Measurements from ENCODE around the gene ZBTB4. TPM values are rescaled to one million over a fixed set of nuclear protein-coding genes. Genes with fewer than 3 reads are reported as not detected.

The ZBTB4 gene
- total RNA-seq = 24.3 and 35.8 TPM in 2 replicates

GRCh38 chr17:7479213-7480088 is at the start of gene ZBTB4:
TSS of gene ZBTB4 (minus strand) at chr17:7479631. CDS start at chr17:7466801, 12,830 bp downstream.

GRCh38 chr17:7484067-7484918 is 4.9 kb upstream of the ZBTB4 start, which contains the start of gene POLR2A:
TSS of gene POLR2A (plus strand) at chr17:7484366.

GRCh38 chr17:7481275-7481674 is 1.8 kb upstream of the ZBTB4 start, which contains the start of gene SLC35G6:
TSS of gene SLC35G6 (plus strand) at chr17:7481446. CDS start at chr17:7481517, 71 bp downstream.

GRCh38 chr17:7444682-7445618 is 34.5 kb downstream of the ZBTB4 start, which contains the start of gene CHRNB1:
TSS of gene CHRNB1 (plus strand) at chr17:7445061. CDS start at chr17:7445128, 67 bp downstream.

GRCh38 chr17:7439462-7440112 is 39.8 kb downstream of the ZBTB4 start, which contains the start of gene FGF11:
TSS of gene FGF11 (plus strand) at chr17:7439512. CDS start at chr17:7439621, 109 bp downstream.

GRCh38 chr17:7428557-7428956 is 50.9 kb downstream of the ZBTB4 start, which contains the start of gene SPEM3:
TSS of gene SPEM3 (plus strand) at chr17:7428857. CDS start at chr17:7428903, 46 bp downstream.

GRCh38 chr17:7425316-7425715 is 54.1 kb downstream of the ZBTB4 start, which contains the start of gene SPEM2:
TSS of gene SPEM2 (plus strand) at chr17:7425616. CDS start at chr17:7425689, 73 bp downstream.

GRCh38 chr17:7419819-7420610 is 59.4 kb downstream of the ZBTB4 start, which contains the start of gene SPEM1:
TSS of gene SPEM1 (plus strand) at chr17:7420324. CDS start at chr17:7420385, 61 bp downstream.

Other genes with a start within 250 kb of the ZBTB4 start
- gene DVL2, start 245.1 kb downstream of the ZBTB4 start, total RNA-seq = 82.8 and 90.8 TPM in 2 replicates
- gene PHF23, start 240.2 kb downstream of the ZBTB4 start, total RNA-seq = 46.1 and 64.1 TPM in 2 replicates
- 124 and 548 TPM in 2 replicates for gene GABARAP, start 237.2 kb downstream of the ZBTB4 start, total RNA-seq
- 38.7 and 47.4 TPM in 2 replicates for gene CTDNEP1, start 227.9 kb downstream of the ZBTB4 start, total RNA-seq
- 27.4 and 44.0 TPM in 2 replicates for gene ELP5, start 227.4 kb downstream of the ZBTB4 start, total RNA-seq
- 2.6 and 7.4 TPM in 2 replicates for gene CLDN7, start 217.2 kb downstream of the ZBTB4 start, total RNA-seq
- 0.22 TPM in 1 of 2 replicates, not detected in the other for gene SLC2A4, start 197.9 kb downstream of the ZBTB4 start, total RNA-seq
- not detected in 2 replicates for gene YBX2, start 185.0 kb downstream of the ZBTB4 start, total RNA-seq
- 599 and 1,060 TPM in 2 replicates for gene EIF5A, start 172.0 kb downstream of the ZBTB4 start, total RNA-seq
- gene GPS2, start 164.3 kb downstream of the ZBTB4 start, total RNA-seq = 52.5 and 65.7 TPM in 2 replicates
- gene NEURL4, start 150.3 kb downstream of the ZBTB4 start, total RNA-seq = 22.1 and 25.2 TPM in 2 replicates
- gene ACAP1, start 143.1 kb downstream of the ZBTB4 start, total RNA-seq = 0.22 TPM in 1 of 2 replicates, not detected in the other
- gene KCTD11, start 127.5 kb downstream of the ZBTB4 start, total RNA-seq = 7.2 and 7.7 TPM in 2 replicates
- gene TMEM95, start 124.5 kb downstream of the ZBTB4 start, total RNA-seq = not detected in 2 replicates
- 0.22 TPM in 1 of 2 replicates, not detected in the other for gene TNK1, start 98.5 kb downstream of the ZBTB4 start, total RNA-seq
- 23.6 and 28.1 TPM in 2 replicates for gene PLSCR3, start 85.1 kb downstream of the ZBTB4 start, total RNA-seq
- gene TMEM256, start 75.5 kb downstream of the ZBTB4 start, total RNA-seq = 33.3 and 54.4 TPM in 2 replicates
- gene NLGN2, start 71.8 kb downstream of the ZBTB4 start, total RNA-seq = 5.2 and 5.7 TPM in 2 replicates
- gene SPEM1, start 59.3 kb downstream of the ZBTB4 start, total RNA-seq = not detected in 2 replicates
- not detected in 2 replicates for gene SPEM2, start 54.0 kb downstream of the ZBTB4 start, total RNA-seq
- gene SPEM3, start 50.8 kb downstream of the ZBTB4 start, total RNA-seq = not detected in 2 replicates
- 1.1 and 2.1 TPM in 2 replicates for gene TMEM102, start 44.2 kb downstream of the ZBTB4 start, total RNA-seq
- gene FGF11, start 40.1 kb downstream of the ZBTB4 start, total RNA-seq = under 0.01 and 0.44 TPM in 2 replicates
- gene CHRNB1, start 34.6 kb downstream of the ZBTB4 start, total RNA-seq = 2.9 and 3.3 TPM in 2 replicates
- gene SLC35G6, start 1.8 kb upstream of the ZBTB4 start, total RNA-seq = not detected in 2 replicates
- gene POLR2A, start 4.7 kb upstream of the ZBTB4 start, total RNA-seq = 75.7 and 125 TPM in 2 replicates
- 10.2 and 10.7 TPM in 2 replicates for gene TNFSF12, start 69.4 kb upstream of the ZBTB4 start, total RNA-seq
- 0.44 and 0.72 TPM in 2 replicates for gene TNFSF13, start 79.1 kb upstream of the ZBTB4 start, total RNA-seq
- gene SENP3, start 82.3 kb upstream of the ZBTB4 start, total RNA-seq = 56.9 and 109 TPM in 2 replicates
- gene CD68, start 100.0 kb upstream of the ZBTB4 start, total RNA-seq = 16.9 and 20.6 TPM in 2 replicates
- 103 and 203 TPM in 2 replicates for gene MPDU1, start 104.2 kb upstream of the ZBTB4 start, total RNA-seq
- 0.22 and 0.57 TPM in 2 replicates for gene SOX15, start 110.5 kb upstream of the ZBTB4 start, total RNA-seq
- 40.0 and 60.8 TPM in 2 replicates for gene FXR2, start 135.3 kb upstream of the ZBTB4 start, total RNA-seq
- 16.5 and 26.0 TPM in 2 replicates for gene SAT2, start 148.2 kb upstream of the ZBTB4 start, total RNA-seq
- gene SHBG, start 150.5 kb upstream of the ZBTB4 start, total RNA-seq = 1.8 TPM in 1 of 2 replicates, not detected in the other
- gene ATP1B2, start 171.3 kb upstream of the ZBTB4 start, total RNA-seq = not detected in 2 replicates
- 56.4 and 82.5 TPM in 2 replicates for gene TP53, start 207.9 kb upstream of the ZBTB4 start, total RNA-seq
- 3.3 and 15.7 TPM in 2 replicates for gene WRAP53, start 208.8 kb upstream of the ZBTB4 start, total RNA-seq
- 0.72 and 1.5 TPM in 2 replicates for gene EFNB3, start 225.6 kb upstream of the ZBTB4 start, total RNA-seq
- gene DNAH2, start 238.1 kb upstream of the ZBTB4 start, total RNA-seq = 0.88 TPM in 1 of 2 replicates, not detected in the other

Data from placental pericyte (primary cell).